Stimulated activated CD8-positive, alpha-beta memory T cell treated with anti-CD3 and anti-CD28 coated beads, Interleukin-7, amount 100 ng/mL, for 24 hours (primary cell): ENCODE data around the gene GMPPA.

ENCODE experiments used
- DNase-seq: peaks from one replicate; pipeline ENCODE4 v3.0.0-alpha.2; 2020; ENCODE audit warnings: low read depth

GMPPA gene

DNA sequence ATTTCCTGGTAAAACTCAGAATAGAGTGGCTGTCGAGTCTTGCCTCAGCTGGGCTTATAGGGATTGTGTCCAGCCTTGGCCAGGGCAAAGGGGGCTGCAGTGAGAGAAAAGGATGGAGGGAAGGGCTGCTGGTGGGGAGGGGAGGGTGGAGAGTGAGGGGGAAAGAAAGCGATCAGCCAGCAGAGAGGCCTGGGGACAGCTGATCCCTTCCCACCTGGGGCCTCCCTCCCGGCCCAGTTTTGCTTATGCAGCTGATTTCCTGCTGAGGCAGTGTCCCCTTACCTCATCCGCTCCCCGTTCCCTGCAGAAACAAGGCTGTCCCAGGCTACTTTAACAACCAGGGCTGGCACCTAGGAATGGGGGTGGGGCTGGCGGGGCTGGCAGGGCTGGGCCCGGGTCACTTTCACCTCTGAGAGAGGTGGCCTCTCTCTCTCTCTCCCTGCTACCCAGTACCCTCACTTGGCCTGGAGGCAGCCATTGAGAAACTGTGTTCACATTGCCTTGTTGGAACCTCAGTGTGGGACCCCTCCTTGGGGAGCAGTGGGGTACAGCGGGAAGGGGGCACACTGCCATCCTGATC lies 12.2 kb upstream of the GMPPA start:
- DNase-seq = no peak

DNA sequence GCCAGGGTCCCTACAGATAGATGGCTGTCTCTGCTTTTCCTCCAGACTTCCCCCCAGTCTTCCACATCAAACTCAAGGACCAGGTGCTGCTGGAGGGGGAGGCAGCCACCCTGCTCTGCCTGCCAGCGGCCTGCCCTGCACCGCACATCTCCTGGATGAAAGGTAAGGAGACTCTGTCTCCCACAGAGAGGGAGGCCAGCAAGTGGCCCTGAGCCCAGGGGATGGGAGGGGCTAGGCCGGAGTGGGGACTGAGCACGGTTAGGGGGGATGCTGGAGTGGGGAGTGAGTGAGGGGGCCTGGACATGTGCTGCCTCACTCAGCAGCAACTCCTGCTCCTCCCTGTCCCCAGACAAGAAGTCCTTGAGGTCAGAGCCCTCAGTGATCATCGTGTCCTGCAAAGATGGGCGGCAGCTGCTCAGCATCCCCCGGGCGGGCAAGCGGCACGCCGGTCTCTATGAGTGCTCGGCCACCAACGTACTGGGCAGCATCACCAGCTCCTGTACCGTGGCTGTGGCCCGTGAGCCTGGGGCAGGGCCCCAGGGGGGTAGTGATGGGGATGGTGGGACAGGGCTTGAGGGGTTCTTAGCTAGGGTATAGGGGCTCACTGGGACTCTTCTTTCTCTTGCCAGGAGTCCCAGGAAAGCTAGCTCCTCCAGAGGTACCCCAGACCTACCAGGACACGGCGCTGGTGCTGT lies 10.4 kb upstream of the GMPPA start:
- DNase-seq = no peak

DNA sequence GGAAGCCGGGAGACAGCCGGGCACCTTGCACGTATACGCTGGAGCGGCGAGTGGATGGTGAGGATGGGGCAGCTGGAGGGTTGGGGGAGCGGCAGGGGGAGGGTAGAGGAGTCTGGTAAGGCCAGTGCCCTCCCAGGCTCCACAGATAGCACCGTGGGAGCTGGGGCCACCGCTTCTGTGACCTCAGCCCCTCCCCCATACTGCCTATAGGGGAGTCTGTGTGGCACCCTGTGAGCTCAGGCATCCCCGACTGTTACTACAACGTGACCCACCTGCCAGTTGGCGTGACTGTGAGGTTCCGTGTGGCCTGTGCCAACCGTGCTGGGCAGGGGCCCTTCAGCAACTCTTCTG lies 9.9 kb upstream of the GMPPA start:
- no peak for DNase-seq

DNA sequence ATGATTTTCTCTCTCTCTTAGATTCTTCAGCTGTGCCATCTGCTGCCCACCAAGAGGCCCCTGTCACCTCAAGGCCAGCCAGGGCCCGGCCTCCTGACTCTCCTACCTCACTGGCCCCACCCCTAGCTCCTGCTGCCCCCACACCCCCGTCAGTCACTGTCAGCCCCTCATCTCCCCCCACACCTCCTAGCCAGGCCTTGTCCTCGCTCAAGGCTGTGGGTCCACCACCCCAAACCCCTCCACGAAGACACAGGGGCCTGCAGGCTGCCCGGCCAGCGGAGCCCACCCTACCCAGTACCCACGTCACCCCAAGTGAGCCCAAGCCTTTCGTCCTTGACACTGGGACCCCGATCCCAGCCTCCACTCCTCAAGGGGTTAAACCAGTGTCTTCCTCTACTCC lies 9.4 kb upstream of the GMPPA start:
- DNase-seq = no peak

DNA sequence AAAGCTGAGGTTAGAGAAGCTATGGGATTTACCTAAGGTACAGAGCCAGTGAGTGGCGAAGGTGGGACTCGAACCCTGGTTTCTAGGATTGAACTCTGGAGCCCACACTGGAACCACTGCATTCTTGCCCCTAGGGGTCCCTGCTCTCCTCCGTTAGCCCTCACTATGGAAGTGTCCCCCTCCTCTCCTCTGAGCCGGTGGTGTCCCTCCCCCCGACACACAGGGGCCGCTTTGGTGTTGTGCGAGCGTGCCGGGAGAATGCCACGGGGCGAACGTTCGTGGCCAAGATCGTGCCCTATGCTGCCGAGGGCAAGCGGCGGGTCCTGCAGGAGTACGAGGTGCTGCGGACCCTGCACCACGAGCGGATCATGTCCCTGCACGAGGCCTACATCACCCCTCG lies 8.5 kb upstream of the GMPPA start:
- no peak for DNase-seq

DNA sequence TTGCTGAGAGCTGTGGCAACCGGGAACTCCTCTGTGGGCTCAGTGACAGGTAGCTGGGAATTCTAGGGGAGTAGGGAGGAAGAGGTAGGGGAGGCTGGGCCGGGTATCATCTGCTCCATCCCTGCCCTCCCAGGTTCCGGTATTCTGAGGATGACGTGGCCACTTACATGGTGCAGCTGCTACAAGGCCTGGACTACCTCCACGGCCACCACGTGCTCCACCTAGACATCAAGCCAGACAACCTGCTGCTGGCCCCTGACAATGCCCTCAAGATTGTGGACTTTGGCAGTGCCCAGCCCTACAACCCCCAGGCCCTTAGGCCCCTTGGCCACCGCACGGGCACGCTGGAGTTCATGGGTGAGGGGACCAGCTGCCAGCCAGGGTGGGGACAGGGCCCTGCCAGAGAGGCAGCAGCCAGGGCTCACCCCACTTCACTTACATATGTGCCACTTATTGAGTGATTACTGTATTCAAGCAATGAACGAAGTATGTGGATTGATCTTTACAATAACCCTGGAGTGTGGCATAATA lies 8.0 kb upstream of the GMPPA start:
- DNase-seq = no peak

DNA sequence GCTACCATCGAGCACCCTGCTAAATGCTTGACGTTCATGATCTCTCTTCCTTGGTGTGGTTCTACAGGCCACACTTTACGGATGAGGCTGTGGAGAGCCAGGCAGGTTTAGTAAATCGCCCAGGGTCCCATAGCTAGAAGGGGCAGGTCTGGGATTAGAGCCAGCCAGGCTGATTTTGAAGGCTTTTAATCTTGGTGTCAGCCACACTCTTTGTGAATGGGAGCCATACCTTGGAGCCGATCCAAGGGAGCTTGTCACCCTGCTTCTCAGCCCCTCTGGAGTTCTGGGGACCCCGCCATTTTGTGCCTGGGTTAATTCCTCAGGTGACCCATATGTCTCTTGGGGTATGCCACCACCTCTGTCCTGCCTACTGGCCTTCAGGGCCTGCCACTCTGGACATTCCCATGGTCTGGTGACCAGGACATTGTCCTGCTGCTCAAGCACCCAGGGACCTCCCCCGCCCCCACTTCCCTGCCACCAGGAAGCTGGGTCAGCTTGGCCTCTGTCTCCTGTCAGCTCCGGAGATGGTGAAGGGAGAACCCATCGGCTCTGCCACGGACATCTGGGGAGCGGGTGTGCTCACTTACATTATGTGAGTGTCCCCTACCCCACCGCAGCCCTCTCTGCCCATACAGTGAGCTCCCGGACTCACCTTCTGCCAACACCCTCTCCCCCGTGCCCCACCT lies 7.3 kb upstream of the GMPPA start:
- no peak for DNase-seq

DNA sequence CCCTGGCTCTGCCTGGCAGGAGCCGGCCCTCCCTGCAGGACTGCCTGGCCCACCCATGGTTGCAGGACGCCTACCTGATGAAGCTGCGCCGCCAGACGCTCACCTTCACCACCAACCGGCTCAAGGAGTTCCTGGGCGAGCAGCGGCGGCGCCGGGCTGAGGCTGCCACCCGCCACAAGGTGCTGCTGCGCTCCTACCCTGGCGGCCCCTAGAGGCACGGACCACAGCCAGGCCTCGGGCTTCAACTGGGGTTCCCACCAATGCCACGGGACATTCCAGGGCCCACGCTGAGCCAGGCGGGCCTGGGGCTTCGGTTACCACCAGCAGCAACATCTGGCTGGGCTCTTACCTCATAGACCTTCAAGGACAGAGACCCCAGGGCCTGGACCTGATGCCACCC lies 6.1 kb upstream of the GMPPA start:
- no peak for DNase-seq

DNA sequence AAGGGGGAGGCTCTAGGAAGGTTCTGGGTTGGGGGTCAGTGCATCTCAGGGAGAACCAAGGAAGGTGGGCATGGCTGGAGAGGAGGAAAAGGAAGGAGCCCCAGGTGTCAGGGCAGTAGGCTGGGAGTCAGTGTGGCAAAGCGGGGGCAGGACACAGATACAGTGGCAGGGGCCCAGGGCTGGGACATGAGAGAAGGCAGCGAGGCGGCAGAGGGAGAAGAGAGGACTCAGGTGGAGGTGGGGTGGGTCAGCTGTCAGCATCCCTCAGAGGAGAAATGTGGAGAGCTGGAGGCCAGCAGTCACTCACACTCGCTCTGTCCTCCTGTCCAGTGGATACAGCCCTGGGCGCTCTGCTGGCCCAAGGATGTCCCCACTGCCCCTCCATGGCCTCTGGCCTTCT lies 5.6 kb upstream of the GMPPA start:
- no peak for DNase-seq

DNA sequence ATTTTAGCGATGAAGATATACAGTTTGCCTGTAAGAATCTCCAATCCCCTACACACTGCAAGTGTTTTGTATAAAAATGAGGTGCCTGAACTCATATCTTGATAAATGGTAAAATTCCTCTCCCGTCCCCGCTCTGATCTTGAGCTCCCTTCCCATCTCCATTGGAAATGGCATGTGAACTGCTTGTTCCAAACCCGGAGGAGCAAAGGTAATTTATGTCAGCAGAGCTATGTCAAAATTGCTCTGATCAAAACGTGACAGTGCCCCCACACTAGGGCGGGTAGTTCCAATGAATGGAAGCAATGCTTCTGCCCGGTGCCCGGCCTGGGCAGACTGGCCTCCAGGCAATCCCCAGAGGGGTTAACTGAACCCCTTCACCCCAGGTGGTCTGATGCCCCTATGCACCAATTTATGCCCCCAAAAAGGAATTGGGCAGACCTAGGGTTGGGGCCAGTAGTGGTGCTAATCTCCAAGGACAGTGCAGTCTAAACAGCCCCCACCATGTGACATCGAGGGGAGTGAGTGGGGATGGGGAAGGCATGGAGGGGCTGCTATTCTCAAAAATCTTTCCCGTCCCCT lies 3.6 kb upstream of the GMPPA start:
- no peak for DNase-seq

DNA sequence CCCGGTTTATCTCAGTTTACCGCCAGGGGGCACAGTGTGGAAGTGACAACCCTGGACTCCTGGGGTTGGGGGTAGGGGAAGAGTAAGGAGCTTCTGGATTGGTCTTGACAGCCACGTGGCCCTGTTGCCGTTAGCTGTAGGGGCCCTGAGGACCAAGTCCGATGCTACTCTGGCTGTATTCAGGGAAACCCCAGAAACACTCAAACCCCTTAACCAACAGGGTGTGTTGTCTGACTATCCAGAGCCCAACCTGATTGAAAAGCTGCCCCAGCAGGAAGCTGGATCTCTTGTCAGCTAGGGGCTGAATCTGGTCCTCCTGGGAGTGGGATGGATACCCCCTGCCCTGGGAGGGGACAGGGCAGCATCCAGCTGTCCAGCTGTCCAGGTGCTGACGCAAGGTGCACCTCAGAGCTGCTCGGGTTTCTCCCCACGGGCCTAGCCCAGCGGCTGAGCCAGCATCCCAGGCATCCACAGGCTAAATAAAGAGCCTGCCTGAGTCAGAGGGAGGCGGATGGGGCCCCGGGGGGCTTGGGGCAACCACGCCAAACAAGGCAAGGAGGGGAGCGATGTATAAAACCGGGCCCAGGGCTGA lies 3.1 kb upstream of the GMPPA start:
- DNase-seq = peak; percentile 31

DNA sequence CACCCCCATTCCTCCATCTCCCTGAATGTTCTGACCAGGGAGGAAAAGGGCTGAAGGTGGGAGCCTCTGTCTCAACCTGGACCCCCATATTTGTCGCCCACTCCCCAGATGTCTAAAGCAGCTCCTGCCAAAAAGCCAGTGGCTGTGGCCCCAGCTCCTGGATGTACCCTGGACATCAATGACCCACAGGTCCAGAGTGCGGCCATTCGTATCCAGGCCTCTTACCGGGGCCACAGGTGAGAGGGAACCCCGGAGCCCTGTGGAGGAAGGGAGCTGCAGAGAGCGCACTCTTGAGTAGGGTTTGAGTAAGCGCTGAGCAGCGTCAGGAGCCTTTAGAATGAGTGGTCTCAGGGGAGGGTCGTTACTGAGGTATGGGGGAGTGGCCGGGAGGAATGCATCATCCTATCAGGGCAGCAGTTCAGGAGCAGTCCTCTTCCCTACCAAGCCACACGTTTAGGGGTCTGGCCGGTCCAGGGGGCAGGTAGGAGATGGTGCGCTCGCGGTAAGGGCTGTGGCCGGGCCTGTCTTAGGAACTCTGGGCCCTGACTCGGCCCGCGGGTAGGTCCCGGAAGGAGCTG lies 2.4 kb upstream of the GMPPA start:
- DNase-seq = no peak

DNA sequence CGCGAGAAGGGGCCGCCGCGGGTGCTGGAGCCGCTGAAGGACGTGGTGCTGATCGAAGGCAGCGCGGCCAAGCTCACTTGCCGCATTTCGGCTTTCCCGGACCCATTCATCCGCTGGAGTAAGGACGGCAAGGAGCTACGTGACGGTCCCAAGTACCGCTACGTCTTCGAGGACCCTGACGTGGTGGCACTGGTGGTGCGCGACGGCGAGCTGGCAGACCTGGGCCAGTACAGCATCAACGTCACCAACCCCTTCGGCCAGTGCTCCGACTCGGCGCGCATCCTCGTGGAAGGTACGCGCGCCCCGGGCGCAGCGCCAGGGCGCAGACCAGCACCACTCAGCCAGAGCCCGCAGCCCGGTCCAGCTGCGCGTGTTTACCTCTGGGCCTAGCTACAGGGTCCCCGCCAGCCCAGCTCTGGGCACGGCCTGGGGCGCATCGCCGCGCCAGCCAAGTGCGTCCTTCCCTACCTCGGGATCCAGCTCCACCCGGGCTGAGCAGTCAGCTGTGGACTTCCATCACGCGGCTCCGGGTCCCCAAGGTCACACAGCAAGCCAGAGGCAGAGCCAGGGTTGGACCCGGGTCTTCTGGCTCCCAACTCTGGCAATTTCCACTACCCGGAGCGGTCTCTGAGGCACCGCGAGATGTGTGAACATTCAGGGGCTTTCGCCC lies 1.7 kb upstream of the GMPPA start:
- DNase-seq = no peak

DNA sequence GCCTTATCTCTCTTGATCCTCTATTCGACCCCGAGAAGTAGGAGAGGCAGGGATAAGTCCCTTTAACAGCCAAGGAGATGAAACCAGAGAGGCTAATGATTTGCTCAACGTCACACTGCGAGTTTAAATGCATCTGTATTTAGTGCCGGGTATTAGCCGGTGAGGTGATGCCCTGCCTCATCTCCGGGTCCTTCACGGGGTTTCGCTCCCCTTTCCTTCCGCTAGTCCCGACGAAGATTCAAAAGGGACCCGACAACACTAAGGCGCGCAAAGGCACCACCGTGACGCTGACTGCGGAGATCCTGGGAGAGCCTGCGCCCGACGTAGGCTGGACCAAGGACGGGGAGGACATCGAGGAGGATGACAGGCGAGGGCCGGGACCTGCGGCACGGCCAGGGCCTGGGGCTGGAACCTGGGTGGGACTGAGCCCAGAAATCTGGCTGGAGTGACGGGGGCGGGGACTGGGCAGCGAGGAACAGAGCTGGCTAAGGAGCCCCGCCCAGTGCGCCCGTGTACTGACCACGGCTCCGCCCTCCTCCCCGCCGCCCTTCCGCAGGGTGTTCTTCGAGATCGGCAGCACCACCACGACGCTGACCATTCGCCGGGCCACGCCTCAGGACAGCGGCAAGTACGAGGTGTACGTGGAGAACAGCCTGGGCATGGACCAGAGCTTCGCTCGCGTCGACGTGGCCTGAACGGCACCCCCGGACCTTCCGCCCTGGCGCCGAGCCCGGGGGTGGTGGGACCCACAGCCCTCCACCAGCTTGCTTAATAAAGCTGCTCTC lies 1.0 kb upstream of the GMPPA start:
- no peak for DNase-seq

DNA sequence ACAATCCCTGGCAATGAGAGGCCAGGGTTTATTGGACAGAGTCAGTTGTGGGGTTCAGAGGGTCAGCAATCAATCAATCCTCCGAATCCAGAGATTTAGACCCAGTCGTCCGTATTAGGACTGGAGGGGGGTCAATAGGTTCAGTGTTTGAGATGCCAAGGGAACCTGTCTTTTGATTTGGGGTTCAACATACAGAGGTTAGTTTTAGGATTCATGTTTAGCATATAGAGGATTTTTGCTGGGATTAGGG lies 292 bp downstream of the GMPPA start:
- no peak for DNase-seq

DNA sequence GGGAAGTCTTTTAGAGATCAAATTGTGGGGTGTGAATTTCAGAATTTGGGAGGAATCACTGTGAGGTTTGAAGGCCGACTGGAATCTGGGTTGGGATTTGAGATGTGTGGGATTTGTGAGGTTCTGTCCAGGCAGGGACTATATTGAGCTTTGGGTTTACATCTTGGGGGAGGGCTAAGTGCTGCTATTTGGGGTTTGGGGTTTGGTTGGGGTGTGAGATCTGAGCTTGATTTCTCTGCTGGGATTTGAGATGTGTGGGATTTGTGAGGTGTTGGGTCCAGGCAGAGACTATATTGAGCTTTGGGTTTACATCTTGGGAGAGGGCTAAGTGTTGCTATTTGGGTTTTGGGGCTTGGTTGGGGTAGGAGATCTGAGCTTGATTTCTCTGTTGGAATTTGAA lies 864 bp downstream of the GMPPA start:
- no peak for DNase-seq

DNA sequence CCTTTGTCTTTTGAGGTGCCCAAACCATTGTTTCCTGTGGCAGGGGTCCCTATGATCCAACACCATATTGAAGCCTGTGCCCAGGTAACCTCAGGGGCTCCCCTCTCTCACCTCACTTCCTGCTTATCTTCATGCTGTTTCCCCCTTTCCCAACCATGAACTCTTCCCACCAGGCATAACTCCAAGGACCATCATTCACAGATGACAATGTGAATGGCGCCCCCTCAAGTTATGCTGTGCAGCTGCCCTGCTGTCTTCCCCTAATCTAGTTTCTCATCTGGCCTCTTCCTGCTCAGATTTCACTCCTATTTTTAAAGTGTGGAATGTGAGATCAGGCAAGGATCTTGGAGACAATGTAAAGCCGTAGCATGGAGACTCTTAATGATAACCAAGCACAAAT lies 1.4 kb downstream of the GMPPA start:
- DNase-seq = no peak

DNA sequence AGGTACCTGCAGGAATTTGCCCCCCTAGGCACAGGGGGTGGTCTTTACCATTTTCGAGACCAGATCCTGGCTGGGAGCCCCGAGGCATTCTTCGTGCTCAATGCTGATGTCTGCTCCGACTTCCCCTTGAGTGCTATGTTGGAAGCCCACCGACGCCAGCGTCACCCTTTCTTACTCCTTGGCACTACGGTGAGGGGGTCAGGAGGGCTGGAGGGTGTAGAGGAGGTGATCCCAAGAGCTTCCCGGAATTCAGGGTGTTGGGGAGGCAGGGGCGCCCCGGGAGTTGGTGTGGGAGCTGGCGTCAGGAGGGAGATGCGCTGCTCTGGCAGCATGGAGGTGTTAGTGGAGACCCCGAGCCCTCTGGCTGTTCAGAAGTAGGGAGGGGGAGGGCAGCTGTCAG lies 3.2 kb downstream of the GMPPA start:
- no peak for DNase-seq

DNA sequence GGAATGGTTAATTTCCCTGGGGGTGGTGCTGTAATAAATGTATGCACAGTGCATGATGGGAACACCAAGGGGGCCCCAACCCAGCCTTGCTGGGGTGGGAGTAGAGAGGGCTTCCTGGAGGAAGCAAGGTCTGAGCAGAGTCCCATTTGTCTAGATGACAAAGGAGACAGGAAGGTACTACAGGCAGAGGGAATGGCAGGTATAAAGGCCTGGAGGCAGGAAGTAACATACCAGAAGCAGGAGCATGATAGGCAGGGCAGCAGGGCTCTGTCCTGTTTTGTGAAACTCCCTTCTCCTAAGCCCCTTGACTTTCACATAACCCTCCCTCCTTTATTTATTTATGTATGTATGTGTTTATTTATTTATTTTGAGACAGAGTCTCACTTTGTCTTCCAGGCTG lies 3.9 kb downstream of the GMPPA start:
- DNase-seq = no peak

DNA sequence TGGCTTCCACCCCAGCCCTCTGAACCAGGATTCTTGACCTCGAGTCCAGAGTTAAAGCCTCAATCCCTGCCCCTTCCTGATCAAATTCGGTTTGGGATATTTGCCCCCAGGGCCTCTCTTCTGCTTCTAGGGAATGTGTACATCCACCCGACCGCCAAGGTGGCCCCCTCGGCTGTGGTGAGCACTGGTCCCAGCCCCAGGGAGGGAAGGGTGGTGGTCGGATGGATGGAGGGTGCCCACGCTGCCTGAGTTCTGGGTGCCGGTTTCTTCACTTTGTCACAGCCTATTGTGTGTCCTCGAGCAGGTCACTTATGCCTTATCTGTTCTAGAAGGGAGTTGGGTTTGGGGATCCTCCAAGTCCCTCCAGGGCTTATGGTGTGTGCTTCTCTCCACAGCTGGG lies 6.9 kb downstream of the GMPPA start:
- no peak for DNase-seq

DNA sequence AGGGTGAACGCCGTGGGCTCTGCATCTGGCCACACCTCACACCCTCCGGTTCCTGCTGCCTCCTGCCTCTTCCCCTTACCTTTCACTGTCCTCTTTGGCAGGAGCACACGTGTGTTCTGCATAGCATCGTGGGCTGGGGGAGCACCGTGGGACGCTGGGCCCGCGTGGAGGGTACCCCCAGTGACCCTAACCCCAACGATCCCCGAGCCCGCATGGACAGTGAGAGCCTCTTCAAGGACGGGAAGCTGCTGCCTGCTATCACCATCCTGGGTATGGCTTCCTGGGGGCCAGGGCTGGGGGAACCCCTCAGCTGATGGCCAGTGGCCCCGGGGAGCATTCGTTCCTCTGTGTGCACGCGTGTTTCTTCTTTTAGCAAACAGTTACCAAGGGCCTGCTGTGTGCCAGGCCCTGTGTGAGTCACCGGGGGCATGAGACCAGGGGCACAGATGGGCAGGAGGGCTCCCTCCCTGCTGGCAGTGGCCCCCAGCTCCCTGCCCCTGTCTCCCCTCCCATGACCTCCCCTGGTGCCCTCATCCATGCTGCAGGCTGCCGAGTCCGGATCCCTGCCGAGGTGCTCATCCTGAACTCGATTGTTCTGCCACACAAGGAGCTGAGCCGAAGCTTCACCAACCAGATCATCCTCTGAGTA lies 7.6 kb downstream of the GMPPA start:
- DNase-seq = no peak
